ENCODE measurements around the gene CAMK4.

DNA sequence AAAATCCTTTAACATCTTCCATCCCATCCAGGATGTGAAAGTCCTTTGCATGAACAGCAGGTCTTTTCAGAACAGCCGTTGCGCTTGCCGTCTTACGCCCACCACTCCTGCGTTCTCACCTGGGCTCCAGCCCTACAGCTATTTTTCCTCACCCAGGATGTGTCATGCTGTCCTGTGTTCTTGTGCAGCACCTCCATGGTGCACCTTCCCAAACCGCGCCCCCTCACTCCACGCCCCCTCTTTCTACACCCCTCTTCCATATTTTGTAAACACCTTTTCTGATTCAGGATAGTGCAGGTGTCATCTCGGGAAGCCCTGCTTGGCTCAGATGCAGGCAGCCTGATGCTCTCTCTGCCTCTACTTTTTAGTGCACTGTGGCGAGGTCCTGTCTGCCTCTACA is 18.4 kb downstream of the CAMK4 start:
- TF ChIP-seq, protein P1, sequence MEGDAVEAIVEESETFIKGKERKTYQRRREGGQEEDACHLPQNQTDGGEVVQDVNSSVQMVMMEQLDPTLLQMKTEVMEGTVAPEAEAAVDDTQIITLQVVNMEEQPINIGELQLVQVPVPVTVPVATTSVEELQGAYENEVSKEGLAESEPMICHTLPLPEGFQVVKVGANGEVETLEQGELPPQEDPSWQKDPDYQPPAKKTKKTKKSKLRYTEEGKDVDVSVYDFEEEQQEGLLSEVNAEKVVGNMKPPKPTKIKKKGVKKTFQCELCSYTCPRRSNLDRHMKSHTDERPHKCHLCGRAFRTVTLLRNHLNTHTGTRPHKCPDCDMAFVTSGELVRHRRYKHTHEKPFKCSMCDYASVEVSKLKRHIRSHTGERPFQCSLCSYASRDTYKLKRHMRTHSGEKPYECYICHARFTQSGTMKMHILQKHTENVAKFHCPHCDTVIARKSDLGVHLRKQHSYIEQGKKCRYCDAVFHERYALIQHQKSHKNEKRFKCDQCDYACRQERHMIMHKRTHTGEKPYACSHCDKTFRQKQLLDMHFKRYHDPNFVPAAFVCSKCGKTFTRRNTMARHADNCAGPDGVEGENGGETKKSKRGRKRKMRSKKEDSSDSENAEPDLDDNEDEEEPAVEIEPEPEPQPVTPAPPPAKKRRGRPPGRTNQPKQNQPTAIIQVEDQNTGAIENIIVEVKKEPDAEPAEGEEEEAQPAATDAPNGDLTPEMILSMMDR (IDR thresholded peaks at IDR 0.05): no peak
- TF ChIP-seq POLR2A (IDR thresholded peaks at IDR 0.05): no peak
